Liver (tissue), 9 donors: ENCODE data around the gene MLXIP. TPM values are rescaled to one million over a fixed set of nuclear protein-coding genes. Genes with fewer than 3 reads are reported as not detected.

Experiments used
- DNase-seq: peaks from one replicate; pipeline ENCODE4 v3.0.0-alpha.2; 2017; ENCODE audit warnings: low spot score
- H3K27ac ChIP-seq, 2 donors: one replicate each; pipeline ENCODE4 v1.7.0; 2013; ENCODE audit warnings: inconsistent platforms in 2 of 2, low read length in 2 of 2, control low read depth in 1 of 2, low read depth in 1 of 2, mild to moderate bottlenecking in 1 of 2
- H3K27me3 ChIP-seq, 4 donors: one replicate each; pipeline versions ENCODE4 v1.6.1 to v1.7.0; 2013; ENCODE audit warnings: low read length in 3 of 4, inconsistent platforms in 1 of 4, mild to moderate bottlenecking in 1 of 4, moderate library complexity in 1 of 4; ENCODE audit not compliant: control insufficient read depth in 4 of 4, insufficient read depth in 4 of 4
- H3K36me3 ChIP-seq, 4 donors: one replicate each; pipeline versions ENCODE4 v1.6.1 to v1.7.0; 2013; ENCODE audit warnings: low read length in 3 of 4, mild to moderate bottlenecking in 3 of 4, low read depth in 1 of 4, moderate library complexity in 1 of 4; ENCODE audit not compliant: control insufficient read depth in 4 of 4, insufficient read depth in 3 of 4
- H3K4me1 ChIP-seq, 4 donors: one replicate each; pipeline versions ENCODE4 v1.6.1 to v1.7.0; 2013; ENCODE audit warnings: low read length in 3 of 4, mild to moderate bottlenecking in 3 of 4, moderate library complexity in 1 of 4; ENCODE audit not compliant: control insufficient read depth in 4 of 4, insufficient read depth in 4 of 4
- H3K4me3 ChIP-seq, 3 donors: one replicate each; pipeline versions ENCODE4 v1.6.1 to v1.7.0; 2013; ENCODE audit warnings: low read length in 3 of 3, control low read depth in 1 of 3, low read depth in 1 of 3, mild to moderate bottlenecking in 1 of 3
- H3K9ac ChIP-seq, 2 donors: one replicate each; pipeline ENCODE4 v1.7.0; 2013; ENCODE audit warnings: low read length in 2 of 2, mild to moderate bottlenecking in 2 of 2, moderate library complexity in 2 of 2, control low read depth in 1 of 2, low read depth in 1 of 2
- H3K9me3 ChIP-seq, 4 donors: one replicate each; pipeline versions ENCODE4 v1.6.1 to v1.7.0; 2013; ENCODE audit warnings: low read length in 3 of 4; ENCODE audit not compliant: control insufficient read depth in 4 of 4
- ATF3 ChIP-seq: IDR thresholded peaks from 2 replicates; pipeline ENCODE4 v1.6.1; 2016; ENCODE audit warnings: antibody characterized with exemption
- EGR1 ChIP-seq, 2 donors: IDR thresholded peaks; 2 replicates each; pipeline ENCODE4 v1.6.1; 2016 to 2018; ENCODE audit warnings: antibody characterized with exemption in 2 of 2, low read depth in 2 of 2
- FOXA1 ChIP-seq: IDR thresholded peaks from 2 replicates; pipeline ENCODE4 v1.6.1; 2016; ENCODE audit warnings: antibody characterized with exemption
- FOXA2 ChIP-seq: IDR thresholded peaks from 2 replicates; pipeline ENCODE4 v1.6.1; 2016; ENCODE audit warnings: antibody characterized with exemption
- GABPA ChIP-seq, 2 donors: IDR thresholded peaks in 1 of 2; conservative IDR thresholded peaks in 1 of 2; 2 replicates each; pipeline ENCODE4 v1.6.1; 2016; ENCODE audit warnings: antibody characterized with exemption in 2 of 2, mild to moderate bottlenecking in 1 of 2, moderate library complexity in 1 of 2
- HNF4A ChIP-seq, 2 donors: conservative IDR thresholded peaks; 2 replicates each; pipeline ENCODE4 v1.6.1; 2016; ENCODE audit warnings: antibody characterized with exemption in 2 of 2, mild to moderate bottlenecking in 2 of 2
- HNF4G ChIP-seq: IDR thresholded peaks from 2 replicates; pipeline ENCODE4 v1.6.1; 2016; ENCODE audit warnings: antibody characterized with exemption
- NR2F2 ChIP-seq: IDR thresholded peaks from 2 replicates; pipeline ENCODE4 v1.6.1; 2016; ENCODE audit warnings: antibody characterized with exemption
- RAD21 ChIP-seq, 2 donors: IDR thresholded peaks; 2 replicates each; pipeline ENCODE4 v1.6.1; 2016; ENCODE audit warnings: antibody characterized with exemption in 2 of 2, mild to moderate bottlenecking in 2 of 2
- REST ChIP-seq: IDR thresholded peaks from 2 replicates; pipeline ENCODE4 v1.6.1; 2016; ENCODE audit warnings: antibody characterized with exemption, mild to moderate bottlenecking
- RXRA ChIP-seq, 2 donors: IDR thresholded peaks; 2 replicates each; pipeline ENCODE4 v1.6.1; 2017 to 2018; ENCODE audit warnings: antibody characterized with exemption in 2 of 2, mild to moderate bottlenecking in 1 of 2
- SP1 ChIP-seq: IDR thresholded peaks from 2 replicates; pipeline ENCODE4 v1.6.1; 2018; ENCODE audit warnings: antibody characterized with exemption, mild to moderate bottlenecking
- TAF1 ChIP-seq: conservative IDR thresholded peaks from 2 replicates; pipeline ENCODE4 v1.6.1; 2016; ENCODE audit warnings: antibody characterized with exemption, mild to moderate bottlenecking
- YY1 ChIP-seq: IDR thresholded peaks from 2 replicates; pipeline ENCODE4 v1.6.1; 2016; ENCODE audit warnings: antibody characterized with exemption, mild to moderate bottlenecking
- WGBS: extraction: QIAGEN DNeasy Blood & Tissue Kit; methylation state at CpG from one replicate; pipeline ENCODE4 v1.1.7; 2013; 5-methylcytosine and 5-hydroxymethylcytosine counted together
- polyA plus RNA-seq, 2 donors: library from polyadenylated mRNA; stranded (reverse) in 1 of 2; unstranded in 1 of 2; fragments of 200-250 nt in 1 of 2; fragments of >200 nt in 1 of 2; fragmentation: Nextera tagmentation in 1 of 2; extraction: Ambion mirVana in 1 of 2; gene quantifications; one replicate each; pipeline versions ENCODE4 v1.2.1 to v1.2.3, GENCODE V29; 2013 to 2015
- total RNA-seq, 2 donors: library from RNA; depleted of rRNA; stranded (reverse); fragments of >200 nt; gene quantifications; one replicate each; pipeline ENCODE4 v1.2.3, GENCODE V29; 2014
- TF ChIP-seq, protein P1 (sequence below): IDR thresholded peaks from 2 replicates; pipeline ENCODE4 v1.6.1; 2016; ENCODE audit warnings: antibody characterized with exemption
- TF ChIP-seq, protein P2 (sequence below): IDR thresholded peaks from 2 replicates; pipeline ENCODE4 v1.6.1; 2016; ENCODE audit warnings: antibody characterized with exemption
- donor health status: healthy.
- donor health status: healthy.
- donor health status: healthy.
- donor health status: healthy.
- donor health status: healthy.

MLXIP gene
- total and polyA plus RNA-seq, 4 donors: 10.6 to 19.5 (median 11.0) TPM

GRCh38 chr12:122057769-122058168 lies 20.8 kb upstream of the MLXIP start:
- Histone ChIP-seq H3K27ac (no peak overlapping the region), H3K9ac (no peak overlapping the region), H3K36me3 (peaks cover 0 to 6% (median 0%) of the 10 kb centered on the region in 4 donors), H3K27me3 (no peaks in the 10 kb centered on the region), H3K4me3 (no peak overlapping the region), H3K4me1 (peaks cover 6 to 29% (median 18%) of the 10 kb centered on the region in 4 donors), H3K9me3 (no peaks in the 10 kb centered on the region)
- TF ChIP-seq EGR1 (IDR thresholded peaks at IDR 0.05; ENCODE audit: low read depth in 2 of 2): no peak
- TF ChIP-seq TAF1: no peak
- TF ChIP-seq, protein P1, sequence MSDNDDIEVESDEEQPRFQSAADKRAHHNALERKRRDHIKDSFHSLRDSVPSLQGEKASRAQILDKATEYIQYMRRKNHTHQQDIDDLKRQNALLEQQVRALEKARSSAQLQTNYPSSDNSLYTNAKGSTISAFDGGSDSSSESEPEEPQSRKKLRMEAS: no peak
- TF ChIP-seq RAD21 (IDR thresholded peaks at IDR 0.05): no peak
- TF ChIP-seq FOXA2: no peak
- no peak for TF ChIP-seq SP1
- TF ChIP-seq HNF4G: no peak
- TF ChIP-seq RXRA (IDR thresholded peaks at IDR 0.05): no peak
- TF ChIP-seq, protein P2, sequence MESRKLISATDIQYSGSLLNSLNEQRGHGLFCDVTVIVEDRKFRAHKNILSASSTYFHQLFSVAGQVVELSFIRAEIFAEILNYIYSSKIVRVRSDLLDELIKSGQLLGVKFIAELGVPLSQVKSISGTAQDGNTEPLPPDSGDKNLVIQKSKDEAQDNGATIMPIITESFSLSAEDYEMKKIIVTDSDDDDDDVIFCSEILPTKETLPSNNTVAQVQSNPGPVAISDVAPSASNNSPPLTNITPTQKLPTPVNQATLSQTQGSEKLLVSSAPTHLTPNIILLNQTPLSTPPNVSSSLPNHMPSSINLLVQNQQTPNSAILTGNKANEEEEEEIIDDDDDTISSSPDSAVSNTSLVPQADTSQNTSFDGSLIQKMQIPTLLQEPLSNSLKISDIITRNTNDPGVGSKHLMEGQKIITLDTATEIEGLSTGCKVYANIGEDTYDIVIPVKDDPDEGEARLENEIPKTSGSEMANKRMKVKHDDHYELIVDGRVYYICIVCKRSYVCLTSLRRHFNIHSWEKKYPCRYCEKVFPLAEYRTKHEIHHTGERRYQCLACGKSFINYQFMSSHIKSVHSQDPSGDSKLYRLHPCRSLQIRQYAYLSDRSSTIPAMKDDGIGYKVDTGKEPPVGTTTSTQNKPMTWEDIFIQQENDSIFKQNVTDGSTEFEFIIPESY: no peak
- TF ChIP-seq ATF3: no peak
- TF ChIP-seq NR2F2: no peak
- TF ChIP-seq GABPA (IDR thresholded peaks at IDR 0.05 in 1 of 2, conservative IDR thresholded peaks at IDR 0.05 in 1 of 2): no peak
- TF ChIP-seq FOXA1: no peak
- TF ChIP-seq YY1: no peak
- TF ChIP-seq REST: no peak
- TF ChIP-seq HNF4A (conservative IDR thresholded peaks at IDR 0.05): no peak
- no peak for DNase-seq
- 97% methylated on average over 3 of the region's 3 CpGs for WGBS

- peaks cover 0 to 6% (median 0%) of the 10 kb centered on the region in 4 donors for H3K36me3 ChIP-seq
- no peaks in the 10 kb centered on the region for H3K27me3 ChIP-seq
- DNase-seq: no peak
- 95% methylated on average over 11 of the region's 11 CpGs for WGBS
- peaks cover 8 to 30% (median 23%) of the 10 kb centered on the region in 4 donors for H3K4me1 ChIP-seq
- no peak overlapping the region for H3K4me3 ChIP-seq
- H3K9ac ChIP-seq: no peak overlapping the region
- H3K27ac ChIP-seq: no peak overlapping the region
- TF ChIP-seq, protein P2: no peak
- TF ChIP-seq HNF4G (no peak), NR2F2 (no peak)
- no peaks in the 10 kb centered on the region for H3K9me3 ChIP-seq
These were observed 19.9 kb upstream of the MLXIP start for GRCh38 chr12:122058549-122059149.
